ENCODE data around the gene CMTR1. TPM values are rescaled to one million over a fixed set of nuclear protein-coding genes. Genes with fewer than 3 reads are reported as not detected.
A peak's percentile ranks its signal among the peaks of the same experiment; 100 is the strongest.

The CMTR1 gene
- total RNA-seq, 5 donors from 2014 or later (not counting 1 experiment from before 2014, with no cell fraction given) = 62.5 to 82.7 (median 75.2) TPM

DNA sequence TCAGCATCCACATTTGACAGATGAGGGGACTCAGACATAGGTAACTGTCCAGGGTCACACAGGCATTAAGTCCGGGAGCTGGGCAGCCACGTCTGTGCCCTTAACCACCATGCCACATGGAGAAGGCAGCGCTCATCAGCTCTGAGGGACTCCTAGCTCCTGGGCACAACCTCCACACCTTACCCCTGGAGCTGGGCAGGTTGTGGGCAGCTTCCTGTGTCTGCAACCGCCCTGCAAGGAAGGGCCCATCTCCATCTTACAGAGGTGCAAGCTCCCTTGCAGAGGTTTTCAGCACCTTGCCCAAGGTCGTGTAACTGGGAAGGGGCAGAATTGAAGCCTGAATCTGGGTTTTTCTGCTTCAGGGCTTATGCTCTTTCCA, 58.8 kb downstream of the CMTR1 start:
- peaks cover 56 to 84% (median 75%) of the 10 kb centered on the region in 3 donors for H3K4me1 Mint-ChIP-seq
- H3K4me3 Mint-ChIP-seq = peak overlapping the region in 1 of 3 donors; percentile 33
- H3K27ac Mint-ChIP-seq = peak overlapping the region; percentile 63 to 96
- H3K27ac ChIP-seq (ENCODE audit: low read length) = peak overlapping the region; percentile 67
- H3K36me3 Mint-ChIP-seq = no peaks in the 10 kb centered on the region
- POLR2A ChIA-PET = interaction anchor here in 1 of 2 donors (1.0 to 2.1 kb wide), 2 partner anchors 10 to 25 kb away, joined by 3 to 8 read pairs; no protein-coding TSS in a partner anchor
- DNase-seq (peak in 1 of 35 experiments; percentile 34), ATAC-seq (replicated peaks in 1 of 4) (peak in 2 of 4 experiments; percentile 46 to 54)
- H3K4me3 ChIP-seq (ENCODE audit: control insufficient read depth in 1 of 2, extremely low read depth in 1 of 2, low read length in 1 of 2) = no peak overlapping the region
- H3K36me3 ChIP-seq (ENCODE audit: control insufficient read depth in 2 of 2, extremely low read depth in 1 of 2, insufficient read depth in 1 of 2, low read length in 1 of 2) = peaks cover 3% of the 10 kb centered on the region in 2 donors
- CTCF ChIA-PET = interaction anchor here (0.9 to 1.2 kb wide), 3 partner anchors 11 to 74 kb away, joined by 3 to 4 read pairs (median 3); no protein-coding TSS in a partner anchor
- WGBS (ENCODE audit: insufficient coverage) = 49% methylated on average over 2 of the region's 5 CpGs
- no peaks in the 10 kb centered on the region for H3K9me3 ChIP-seq
- H3K4me1 ChIP-seq (ENCODE audit: control insufficient read depth in 1 of 2, extremely low read depth in 1 of 2, insufficient read depth in 2 of 2, low read length in 2 of 2) = peaks cover 0 to 92% of the 10 kb centered on the region in 2 experiments
- no peaks in the 10 kb centered on the region for H3K9me3 Mint-ChIP-seq
- H3K27me3 Mint-ChIP-seq = no peaks in the 10 kb centered on the region
- H3K27me3 ChIP-seq (replicated peaks in 1 of 2; ENCODE audit: control insufficient read depth in 2 of 2, extremely low read depth in 1 of 2, insufficient read depth in 2 of 2, low read length in 1 of 2) = no peaks in the 10 kb centered on the region

DNA sequence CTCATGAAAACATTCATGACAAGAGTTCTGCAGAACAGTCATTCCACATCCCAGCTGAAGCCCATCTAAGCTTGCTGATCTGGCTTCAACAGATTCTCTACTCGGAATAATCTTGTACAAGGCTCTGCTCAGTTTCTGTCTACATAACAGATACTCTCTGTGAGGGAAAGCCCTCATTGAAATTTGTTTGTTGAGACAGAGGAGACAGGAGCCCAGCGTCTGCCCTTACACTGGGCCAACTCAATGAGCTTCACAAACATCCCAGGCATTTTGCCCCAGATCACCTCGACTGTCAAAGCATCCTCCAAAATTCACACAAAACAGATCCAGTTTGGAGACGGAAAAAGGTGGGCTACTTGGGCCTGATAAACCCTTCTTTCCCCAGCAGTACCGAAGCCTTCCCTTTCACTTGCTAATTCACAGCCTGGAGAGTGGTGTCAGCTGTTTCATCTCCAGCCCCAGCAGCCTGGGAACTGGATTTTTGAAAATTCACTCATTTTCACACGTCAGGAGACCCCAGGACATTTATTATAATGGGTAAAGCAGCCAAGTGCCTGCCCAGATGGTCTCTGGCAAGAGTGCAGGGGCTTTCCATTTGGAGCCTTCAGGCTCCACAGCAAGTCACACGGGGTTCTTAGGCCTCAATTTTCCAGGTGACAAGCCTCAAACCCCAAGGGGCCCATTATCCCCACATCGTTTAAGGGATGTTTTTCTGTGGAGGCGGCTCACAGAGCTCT, 59.4 kb downstream of the CMTR1 start:
- H3K27me3 Mint-ChIP-seq = no peaks in the 10 kb centered on the region
- H3K4me3 Mint-ChIP-seq = peak overlapping the region in 1 of 3 donors; percentile 22
- peak overlapping the region; percentile 63 to 96 for H3K27ac Mint-ChIP-seq

DNA sequence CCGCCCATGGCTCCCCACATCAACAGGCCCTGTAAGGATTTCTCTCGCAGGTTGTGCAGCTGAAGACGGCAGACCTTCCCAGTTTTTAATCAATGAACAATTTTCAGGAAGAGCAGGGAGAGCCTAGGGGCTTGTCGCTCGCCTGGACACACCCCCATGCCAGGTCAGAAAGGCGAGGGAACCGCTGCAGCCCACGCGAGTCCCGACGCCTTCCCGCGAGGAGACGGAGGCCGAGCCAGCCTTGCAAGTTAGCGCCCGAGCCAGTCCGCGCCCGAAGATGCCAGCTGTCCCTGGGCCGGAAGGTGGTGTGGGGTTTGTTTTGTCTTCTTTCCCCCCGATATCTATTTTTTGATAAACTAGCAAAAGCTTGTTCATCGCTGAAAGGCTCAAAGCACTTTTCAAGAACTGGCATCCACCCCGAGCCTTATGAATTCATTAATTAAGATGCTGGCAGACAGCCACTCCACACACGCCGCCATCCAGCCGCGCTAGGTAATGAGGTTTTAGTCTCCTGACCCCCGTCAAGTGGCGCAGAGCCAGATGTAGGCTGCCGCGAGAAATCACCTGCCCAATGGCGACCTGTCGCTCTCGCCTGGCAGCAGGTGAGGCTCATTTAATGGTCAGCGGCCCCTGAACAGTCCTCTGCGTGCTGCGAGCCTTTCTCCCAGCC, 60.1 kb downstream of the CMTR1 start:
- POLR2A ChIA-PET = no interaction called here
- DNase-seq (no peak), ATAC-seq (replicated peaks in 1 of 4) (no peak)
- no peaks in the 10 kb centered on the region for H3K27me3 ChIP-seq (replicated peaks in 1 of 2; ENCODE audit: control insufficient read depth in 2 of 2, extremely low read depth in 1 of 2, insufficient read depth in 2 of 2, low read length in 1 of 2)
- 88% methylated on average over 29 of the region's 38 CpGs for WGBS (ENCODE audit: insufficient coverage)
- Mint-ChIP-seq H3K9me3 (no peaks in the 10 kb centered on the region), H3K4me3 (no peak overlapping the region), H3K36me3 (no peaks in the 10 kb centered on the region), H3K27me3 (no peaks in the 10 kb centered on the region), H3K27ac (peak overlapping the region in 1 of 2 donors; percentile 96), H3K4me1 (peaks cover 58 to 88% (median 82%) of the 10 kb centered on the region in 3 donors)
- H3K27ac ChIP-seq (ENCODE audit: low read length) = peak overlapping the region; percentile 67
- H3K9me3 ChIP-seq = no peaks in the 10 kb centered on the region
- H3K4me1 ChIP-seq (ENCODE audit: control insufficient read depth in 1 of 2, extremely low read depth in 1 of 2, insufficient read depth in 2 of 2, low read length in 2 of 2) = peaks cover 0 to 89% of the 10 kb centered on the region in 2 experiments
- CTCF ChIA-PET = no interaction called here
- H3K4me3 ChIP-seq (ENCODE audit: control insufficient read depth in 1 of 2, extremely low read depth in 1 of 2, low read length in 1 of 2) = no peak overlapping the region
- H3K36me3 ChIP-seq (ENCODE audit: control insufficient read depth in 2 of 2, extremely low read depth in 1 of 2, insufficient read depth in 1 of 2, low read length in 1 of 2) = peaks cover 0 to 5% of the 10 kb centered on the region in 2 donors

More for the DNA sequence above, 59.4 kb downstream of the CMTR1 start:
- Histone ChIP-seq H3K27ac (ENCODE audit: low read length) (peak overlapping the region; percentile 67), H3K9me3 (no peaks in the 10 kb centered on the region), H3K4me3 (ENCODE audit: control insufficient read depth in 1 of 2, extremely low read depth in 1 of 2, low read length in 1 of 2) (no peak overlapping the region), H3K27me3 (replicated peaks in 1 of 2; ENCODE audit: control insufficient read depth in 2 of 2, extremely low read depth in 1 of 2, insufficient read depth in 2 of 2, low read length in 1 of 2) (no peaks in the 10 kb centered on the region), H3K36me3 (ENCODE audit: control insufficient read depth in 2 of 2, extremely low read depth in 1 of 2, insufficient read depth in 1 of 2, low read length in 1 of 2) (peaks cover 2 to 5% of the 10 kb centered on the region in 2 donors), H3K4me1 (ENCODE audit: control insufficient read depth in 1 of 2, extremely low read depth in 1 of 2, insufficient read depth in 2 of 2, low read length in 2 of 2) (peaks cover 0 to 89% of the 10 kb centered on the region in 2 experiments)
- H3K9me3 Mint-ChIP-seq = no peaks in the 10 kb centered on the region
- ATAC-seq (replicated peaks in 1 of 4) (no peak), DNase-seq (no peak)
- H3K36me3 Mint-ChIP-seq = no peaks in the 10 kb centered on the region
- peaks cover 56 to 87% (median 80%) of the 10 kb centered on the region in 3 donors for H3K4me1 Mint-ChIP-seq
- 72% methylated on average over 2 of the region's 9 CpGs for WGBS (ENCODE audit: insufficient coverage)
- CTCF ChIA-PET = interaction anchor here (0.8 to 1.2 kb wide), 4 partner anchors 10 to 73 kb away, joined by 3 to 4 read pairs (median 3); no protein-coding TSS in a partner anchor
- POLR2A ChIA-PET = interaction anchor here in 1 of 2 donors (1.0 to 2.1 kb wide), 2 partner anchors 10 to 24 kb away, joined by 3 to 8 read pairs; no protein-coding TSS in a partner anchor

DNA sequence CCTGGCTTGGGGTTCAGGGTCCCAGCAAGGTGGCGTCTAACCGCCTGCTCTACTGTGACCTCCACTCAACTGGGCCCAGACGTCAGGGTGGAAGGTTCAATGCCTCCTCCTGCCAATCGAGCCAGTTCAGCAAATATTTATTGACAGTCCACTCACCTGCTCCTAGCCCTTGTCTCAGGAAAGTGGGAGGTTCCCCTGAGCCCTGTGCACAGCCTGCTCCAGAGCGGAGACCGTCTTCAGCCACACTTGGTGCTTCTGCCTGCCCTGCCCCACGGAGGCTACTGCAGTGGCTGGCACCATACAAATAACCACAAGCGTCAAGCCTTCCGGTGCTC, 60.6 kb downstream of the CMTR1 start:
- Histone ChIP-seq H3K4me3 (ENCODE audit: control insufficient read depth in 1 of 2, extremely low read depth in 1 of 2, low read length in 1 of 2) (no peak overlapping the region), H3K27ac (ENCODE audit: low read length) (no peak overlapping the region), H3K4me1 (ENCODE audit: control insufficient read depth in 1 of 2, extremely low read depth in 1 of 2, insufficient read depth in 2 of 2, low read length in 2 of 2) (peaks cover 0 to 89% of the 10 kb centered on the region in 2 experiments), H3K9me3 (no peaks in the 10 kb centered on the region), H3K36me3 (ENCODE audit: control insufficient read depth in 2 of 2, extremely low read depth in 1 of 2, insufficient read depth in 1 of 2, low read length in 1 of 2) (peaks cover 0 to 5% of the 10 kb centered on the region in 2 donors), H3K27me3 (replicated peaks in 1 of 2; ENCODE audit: control insufficient read depth in 2 of 2, extremely low read depth in 1 of 2, insufficient read depth in 2 of 2, low read length in 1 of 2) (no peaks in the 10 kb centered on the region)
- Mint-ChIP-seq H3K4me1 (peaks cover 57 to 88% (median 80%) of the 10 kb centered on the region in 3 donors), H3K9me3 (no peaks in the 10 kb centered on the region), H3K27ac (no peak overlapping the region), H3K4me3 (no peak overlapping the region), H3K27me3 (no peaks in the 10 kb centered on the region), H3K36me3 (no peaks in the 10 kb centered on the region)
- DNase-seq (no peak), ATAC-seq (replicated peaks in 1 of 4) (no peak)
- WGBS (ENCODE audit: insufficient coverage) = 88% methylated on average over 8 of the region's 9 CpGs
- ChIA-PET POLR2A (no interaction called here), CTCF (no interaction called here)

DNA sequence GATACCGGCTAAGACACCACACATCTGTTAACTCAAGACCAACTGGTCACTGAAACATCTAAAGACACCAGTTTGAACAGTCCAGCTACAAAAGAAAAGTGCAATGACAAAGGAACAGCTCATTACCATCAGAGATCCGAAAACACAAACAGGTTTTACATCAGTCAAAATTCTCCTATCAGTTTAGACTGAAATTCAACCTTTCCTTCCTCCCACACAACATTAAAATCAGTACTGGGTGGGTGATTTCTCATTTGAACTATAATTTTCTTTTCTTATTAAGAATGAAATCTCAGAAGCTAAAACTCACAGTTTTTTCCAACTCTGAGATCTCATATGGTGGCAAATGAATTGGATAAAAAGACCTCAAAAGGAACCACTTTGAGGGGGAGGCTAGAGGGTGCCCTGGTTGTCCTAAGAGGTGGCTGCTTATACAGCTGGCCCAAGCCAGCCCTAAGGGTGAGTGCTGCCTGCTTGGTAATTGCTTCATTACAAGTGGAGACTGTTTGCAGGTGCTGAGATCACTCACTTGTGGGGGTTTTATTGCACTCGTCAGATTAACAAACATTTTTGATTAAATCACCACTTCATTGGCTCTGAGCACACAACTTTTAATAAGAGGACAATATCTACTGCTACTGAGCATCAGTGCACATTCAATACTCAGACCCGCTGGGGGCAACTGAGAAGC, 62.4 kb downstream of the CMTR1 start:
- H3K4me3 Mint-ChIP-seq = no peak overlapping the region
- peak overlapping the region in 1 of 2 donors; percentile 23 for H3K27ac Mint-ChIP-seq
- Histone ChIP-seq H3K27ac (ENCODE audit: low read length) (no peak overlapping the region), H3K4me3 (ENCODE audit: control insufficient read depth in 1 of 2, extremely low read depth in 1 of 2, low read length in 1 of 2) (no peak overlapping the region), H3K27me3 (replicated peaks in 1 of 2; ENCODE audit: control insufficient read depth in 2 of 2, extremely low read depth in 1 of 2, insufficient read depth in 2 of 2, low read length in 1 of 2) (no peaks in the 10 kb centered on the region), H3K9me3 (no peaks in the 10 kb centered on the region), H3K4me1 (ENCODE audit: control insufficient read depth in 1 of 2, extremely low read depth in 1 of 2, insufficient read depth in 2 of 2, low read length in 2 of 2) (peaks cover 8 to 86% of the 10 kb centered on the region in 2 experiments), H3K36me3 (ENCODE audit: control insufficient read depth in 2 of 2, extremely low read depth in 1 of 2, insufficient read depth in 1 of 2, low read length in 1 of 2) (peaks cover 0 to 5% of the 10 kb centered on the region in 2 donors)
- no peaks in the 10 kb centered on the region for H3K9me3 Mint-ChIP-seq
- ATAC-seq (replicated peaks in 1 of 4) = no peak
- H3K27me3 Mint-ChIP-seq = no peaks in the 10 kb centered on the region
- ChIA-PET CTCF (interaction anchor here in 1 of 2 donors (1.1 kb wide), 1 partner anchor 13 kb away, joined by 4 read pairs; no protein-coding TSS in a partner anchor), POLR2A (no interaction called here)
- peaks cover 58 to 88% (median 80%) of the 10 kb centered on the region in 3 donors for H3K4me1 Mint-ChIP-seq
- no peaks in the 10 kb centered on the region for H3K36me3 Mint-ChIP-seq
- no peak for DNase-seq
- WGBS (ENCODE audit: insufficient coverage) = 95% methylated on average over 2 of the region's 4 CpGs
